HG02852 (cell line): Measurements from ENCODE around the gene PRSS38.

Experiments
- ATAC-seq: cut with Tn5 transposase; IDR thresholded peaks from one replicate; pipeline ENCODE4 v1.9.1; 2021; ENCODE audit warnings: mild to moderate bottlenecking, moderate library complexity; ENCODE audit not compliant: unreplicated experiment

Gene PRSS38

GRCh38 chr1:227778401-227778947, 37.0 kb upstream of the PRSS38 start:
- ATAC-seq, result no peak

- no peak for ATAC-seq
Measured at GRCh38 chr1:227779021-227779441, 36.4 kb upstream of the PRSS38 start.

DNA sequence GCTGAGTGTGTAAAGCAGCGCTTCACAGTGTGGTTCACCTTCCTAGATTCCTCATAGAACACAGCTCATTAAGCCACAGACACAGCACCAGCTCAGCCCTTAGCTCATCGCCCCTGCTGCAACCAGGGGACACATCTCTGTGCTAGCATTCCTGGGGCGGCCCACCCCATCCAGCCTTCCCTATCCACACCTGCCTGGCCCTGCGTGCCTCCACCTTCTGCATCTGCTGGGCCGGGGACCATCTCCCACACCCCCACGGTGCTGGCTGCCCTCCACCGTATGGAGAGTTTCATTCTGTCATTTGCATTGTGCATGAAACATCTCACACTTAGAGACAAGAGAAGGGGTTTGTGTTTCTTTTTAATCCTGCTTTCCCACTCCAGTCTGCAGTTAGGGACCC, 35.8 kb upstream of the PRSS38 start:
- ATAC-seq, result no peak

GRCh38 chr1:227780101-227781044, 35.1 kb upstream of the PRSS38 start:
- ATAC-seq, result no peak

DNA sequence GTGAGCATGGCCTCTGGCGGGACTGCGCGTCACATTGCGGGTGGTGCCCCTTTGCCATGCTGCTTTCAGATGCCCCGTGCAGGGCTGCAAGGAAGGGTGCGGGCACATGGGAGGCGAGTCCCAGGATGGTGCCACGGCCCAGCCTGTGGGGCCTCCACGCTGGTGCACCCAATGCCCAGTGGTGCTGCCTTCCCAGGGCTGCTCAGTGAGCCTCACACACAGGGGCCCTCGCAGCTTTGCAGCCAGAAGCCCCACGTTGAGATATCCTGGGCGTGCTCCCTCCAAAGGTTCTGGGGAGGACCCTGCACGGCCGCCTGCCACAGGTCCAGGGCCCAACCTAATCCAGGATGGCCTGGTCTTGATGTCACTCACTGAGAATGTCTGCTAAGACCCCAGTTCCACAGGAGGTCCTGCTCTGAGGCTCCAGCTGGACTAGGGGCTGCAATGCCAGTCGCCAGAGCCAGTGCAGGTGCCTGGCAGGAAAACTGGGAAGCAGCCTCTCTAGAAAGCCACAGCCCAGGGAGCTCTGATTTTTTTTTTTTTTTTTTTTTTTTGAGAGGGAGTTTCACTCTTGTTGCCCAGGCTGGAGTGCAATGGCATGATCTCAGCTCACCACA, 34.1 kb upstream of the PRSS38 start:
- ATAC-seq, result no peak

DNA sequence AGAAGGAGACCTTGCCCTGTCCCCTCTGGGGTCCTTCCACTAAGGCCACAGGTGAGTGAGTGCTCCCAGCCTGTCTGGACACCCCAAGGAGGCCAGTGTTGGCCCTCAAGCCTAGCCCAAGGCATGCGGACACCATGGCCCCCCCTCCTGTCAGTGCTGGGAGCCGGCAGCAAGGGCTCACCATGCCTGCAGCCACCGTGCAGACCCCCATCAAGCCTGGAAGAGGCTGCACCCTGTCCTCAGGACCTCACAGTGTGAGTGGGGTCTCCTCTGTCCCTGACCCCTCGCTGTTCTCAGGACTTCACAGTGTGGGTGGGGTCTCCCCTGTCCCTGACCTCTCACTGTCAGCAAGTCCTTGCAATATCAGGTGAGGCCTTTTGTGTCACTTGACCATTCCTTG, 33.2 kb upstream of the PRSS38 start:
- no peak for ATAC-seq

- ATAC-seq, result no peak
Measured at GRCh38 chr1:227785094-227785804, 30.2 kb upstream of the PRSS38 start.

GRCh38 chr1:227785805-227786671, 29.4 kb upstream of the PRSS38 start:
- ATAC-seq, result no peak

GRCh38 chr1:227786673-227787512, 28.6 kb upstream of the PRSS38 start:
- ATAC-seq, result peak; percentile 1

DNA sequence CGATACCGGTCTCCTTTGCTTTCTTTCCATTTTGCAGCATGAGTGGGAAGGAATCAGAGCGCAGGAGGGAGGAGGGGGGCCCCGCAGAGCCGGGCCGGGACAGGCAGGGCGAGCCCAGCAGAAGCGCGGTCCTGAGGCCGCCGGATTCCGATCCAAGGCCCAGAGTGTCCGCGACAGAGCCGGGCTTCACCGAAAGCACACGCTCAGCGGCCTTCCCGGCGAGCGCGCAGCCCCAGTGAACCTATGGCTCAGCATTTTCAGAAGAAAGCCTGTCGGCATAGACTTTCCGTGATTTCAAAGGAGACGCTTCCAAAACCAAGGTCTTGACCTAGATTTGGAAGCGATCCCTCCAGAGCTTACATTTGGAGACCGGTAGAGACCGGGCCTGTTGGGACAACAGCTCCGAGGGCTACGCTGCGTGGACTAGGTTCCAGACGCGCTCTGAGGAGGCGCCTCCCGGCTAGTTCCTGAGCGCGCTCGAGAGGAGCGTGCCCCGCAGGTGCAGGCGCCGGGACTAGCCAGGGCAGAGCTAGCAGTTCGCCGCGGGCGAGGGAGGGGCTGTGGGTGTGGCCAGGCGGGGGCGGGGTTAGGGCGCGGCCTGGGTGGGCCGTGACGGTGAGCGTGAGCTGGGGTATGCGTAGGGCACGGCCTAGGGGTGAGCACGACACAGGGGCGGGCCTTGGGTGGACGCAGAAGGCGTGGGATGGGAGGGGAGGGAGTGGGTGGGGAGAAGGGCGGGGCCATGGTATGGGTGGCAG, 27.8 kb upstream of the PRSS38 start:
- ATAC-seq, result peak; percentile 85

DNA sequence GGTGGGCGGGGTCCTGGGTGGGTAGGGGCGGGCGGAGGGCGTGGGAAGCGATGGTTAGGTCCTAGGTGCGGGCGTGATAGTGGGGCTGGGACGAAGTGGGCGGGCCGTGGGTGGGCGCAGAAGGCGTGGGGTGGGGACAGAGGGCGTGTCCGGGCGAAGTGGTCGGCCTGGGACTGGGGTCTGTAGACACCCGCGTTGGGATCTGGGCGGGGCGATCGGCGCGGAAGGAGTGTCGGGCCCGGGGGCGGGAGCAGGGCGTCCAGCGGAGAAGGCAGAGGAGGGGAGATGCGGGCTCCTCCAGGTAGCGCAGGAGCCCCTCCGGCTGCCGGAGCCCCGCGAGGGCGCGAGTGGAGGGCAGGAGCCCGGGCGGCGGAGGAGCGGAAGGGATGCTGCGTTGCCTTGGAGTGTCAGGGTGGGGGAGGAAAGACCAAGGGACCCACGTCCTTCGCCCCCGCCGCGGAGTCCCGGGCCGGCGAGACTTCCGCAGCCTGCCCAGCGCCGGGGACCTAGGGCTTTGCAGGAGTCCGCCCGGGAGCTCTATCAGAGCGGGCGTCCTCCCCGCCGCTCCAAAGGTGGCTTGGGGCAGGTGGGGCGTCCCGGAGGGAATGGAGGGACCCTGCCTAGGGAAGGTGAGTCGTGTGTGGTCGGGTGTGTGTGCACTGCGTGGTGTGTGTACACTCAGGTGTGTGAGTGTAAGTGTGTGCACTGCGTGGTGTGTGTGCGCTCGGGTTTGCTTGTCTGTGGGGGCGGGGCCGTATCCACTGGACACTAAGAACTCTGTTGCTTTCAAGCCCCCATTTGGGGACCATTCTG, 27.0 kb upstream of the PRSS38 start:
- peak; percentile 58 for ATAC-seq

DNA sequence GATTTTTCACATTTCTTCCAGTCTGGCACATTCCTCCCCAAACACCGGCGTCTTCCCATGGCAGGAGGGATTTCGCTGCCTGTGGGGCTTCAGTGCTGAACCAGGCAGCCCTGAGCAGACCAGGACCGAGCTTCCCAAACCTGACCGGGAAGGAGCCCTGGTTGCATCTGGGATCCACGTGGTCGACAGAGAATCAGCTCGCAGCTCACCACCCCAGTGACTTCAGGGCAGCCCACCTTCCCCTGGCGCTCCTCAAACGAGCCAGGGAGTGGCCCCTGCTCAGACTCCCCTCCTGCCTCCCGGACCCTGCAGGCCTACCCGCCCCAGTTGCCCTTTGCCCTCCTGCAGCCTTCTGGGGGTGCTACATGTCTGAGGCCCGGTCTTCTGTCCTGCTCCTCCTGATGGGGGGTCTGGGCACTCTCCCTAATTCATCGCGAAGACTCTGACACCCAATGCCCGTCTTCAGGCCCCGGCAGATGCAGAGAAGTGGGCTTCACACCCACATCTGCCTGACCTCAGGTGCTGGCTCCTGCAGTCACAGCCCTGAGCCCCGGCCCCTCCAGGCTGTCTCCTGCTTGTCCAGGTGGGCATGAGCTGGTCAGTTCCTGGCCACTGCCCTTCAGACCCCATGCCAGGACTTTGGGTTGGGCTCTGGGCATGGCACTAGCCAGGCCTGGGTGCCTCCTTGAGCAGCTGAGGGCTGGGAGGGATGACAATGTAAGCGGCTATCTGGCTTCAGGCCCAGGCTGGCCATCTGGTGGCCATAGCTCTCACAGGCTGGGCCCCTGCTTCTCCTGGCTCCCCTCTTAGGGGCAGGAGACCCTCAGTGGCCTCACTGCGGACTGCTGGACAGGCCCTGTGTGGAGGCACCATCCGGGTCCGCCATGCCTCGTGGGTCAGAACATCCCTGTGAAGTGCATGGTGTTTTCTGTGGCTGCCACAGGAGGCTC, 26.1 kb upstream of the PRSS38 start:
- no peak for ATAC-seq

DNA sequence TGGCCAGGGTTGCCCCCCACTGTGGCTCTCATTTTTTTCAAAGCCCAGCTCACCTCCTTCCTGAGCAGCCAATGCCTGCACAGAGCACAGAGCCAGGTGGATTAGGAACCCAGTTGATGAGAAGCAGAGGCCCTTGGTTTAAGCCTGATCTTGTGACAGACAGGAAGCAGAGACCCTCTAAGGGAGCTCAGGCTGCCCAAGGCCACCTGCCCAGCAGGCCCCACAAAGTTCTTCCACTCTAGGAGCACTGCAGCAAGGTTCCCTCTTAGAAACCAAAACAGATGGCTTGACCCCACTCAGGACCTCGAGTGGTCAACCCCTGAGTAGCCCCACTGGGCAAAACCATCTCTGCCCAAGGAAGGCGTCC, 25.5 kb upstream of the PRSS38 start:
- no peak for ATAC-seq

GRCh38 chr1:227790868-227791267, 24.6 kb upstream of the PRSS38 start:
- no peak for ATAC-seq

DNA sequence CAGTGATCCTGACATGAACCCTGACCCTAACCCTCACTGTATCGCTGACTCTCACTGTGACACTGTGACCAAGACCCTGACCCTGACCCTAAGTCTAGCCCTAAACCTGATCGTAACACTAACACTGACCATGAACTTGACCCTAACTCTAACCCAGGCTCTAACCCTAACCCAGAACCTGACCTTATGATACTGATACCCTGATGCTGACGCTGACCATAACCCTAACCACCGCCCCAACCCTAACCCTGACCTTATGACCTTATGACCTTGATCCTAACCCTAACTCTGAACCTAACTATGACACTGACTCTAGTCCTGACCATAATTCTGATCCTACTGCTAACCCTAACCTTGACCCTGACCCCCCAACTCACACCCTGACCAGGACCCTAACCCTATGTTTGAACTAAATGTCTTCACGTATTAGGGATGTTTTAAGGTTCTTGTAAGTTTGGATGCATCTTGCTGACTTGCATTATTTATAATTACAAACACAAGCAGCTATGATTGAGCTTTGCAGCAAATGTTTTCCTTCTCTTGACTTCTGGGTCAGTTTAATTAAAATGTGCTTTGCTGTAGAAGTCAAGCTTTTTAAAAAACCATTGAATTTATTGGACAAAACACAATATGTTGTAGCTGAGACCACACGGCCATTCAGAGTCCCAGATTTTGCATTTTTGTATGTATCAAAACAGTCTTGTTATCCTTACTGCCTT, 23.9 kb upstream of the PRSS38 start:
- ATAC-seq, result no peak
